ENCODE data around the gene RASSF8.

- TF ChIP-seq CTCF (IDR thresholded peaks at IDR 0.05), result no peak
- TF ChIP-seq POLR2A (IDR thresholded peaks at IDR 0.05), result no peak
Observed at GRCh38 chr12:26090836-26091510, 132.5 kb downstream of the RASSF8 start.

Measured in heart left ventricle (tissue), 13 donors.